Measurements from ENCODE around the gene SAMSN1. TPM values are rescaled to one million over a fixed set of nuclear protein-coding genes. Genes with fewer than 3 reads are reported as not detected.

SAMSN1 gene
- polyA plus RNA-seq, 1 donor (not counting 4 experiments of a cell fraction or from before 2014, with no cell fraction given), result not detected

- H3K36me3 ChIP-seq (ENCODE audit: control insufficient read depth in 2 of 2, extremely low read depth in 1 of 2, insufficient read depth in 2 of 2, low read length in 2 of 2), result no peaks in the 10 kb centered on the region
- H3K4me3 ChIP-seq (ENCODE audit: control insufficient read depth in 2 of 3, extremely low read depth in 1 of 3, insufficient read depth in 2 of 3, low read depth in 1 of 3, low read length in 3 of 3), result no peak overlapping the region
- H3K27me3 ChIP-seq (ENCODE audit: control insufficient read depth, extremely low read depth, insufficient read depth, low read length), result no peaks in the 10 kb centered on the region
- H3K4me2 ChIP-seq (ENCODE audit: control insufficient read depth, extremely low read depth, insufficient read depth, low read depth, low read length), result no peak overlapping the region
- no peak for FAIRE-seq
- no peaks in the 10 kb centered on the region for H4K20me1 ChIP-seq (ENCODE audit: control insufficient read depth, extremely low read depth, insufficient read depth, low read length)
- H3K9me1 ChIP-seq (ENCODE audit: control insufficient read depth, extremely low read depth, insufficient read depth, low read length), result no peaks in the 10 kb centered on the region
- no peak overlapping the region for H2AFZ ChIP-seq (ENCODE audit: control insufficient read depth, low read length)
- no peak overlapping the region for H3K27ac ChIP-seq (ENCODE audit: control insufficient read depth, insufficient read depth, low read length)
- H3K4me1 ChIP-seq (ENCODE audit: control insufficient read depth, extremely low read depth, insufficient read depth, low read length), result no peaks in the 10 kb centered on the region
- dilution Hi-C loops (cut with MboI; ENCODE audit: extremely low pct_ligation_motif_present, low sequenced_read_pairs), result no loop called here
- H3K9me3 ChIP-seq (ENCODE audit: control insufficient read depth, low read depth, low read length), result no peaks in the 10 kb centered on the region
- DNase-seq (ENCODE audit: low read depth, low spot score), result no peak
- H3K79me2 ChIP-seq (ENCODE audit: control insufficient read depth, insufficient read depth, low read length), result no peaks in the 10 kb centered on the region
- TF ChIP-seq EZH2 (IDR thresholded peaks at IDR 0.05; ENCODE audit: low read length), result no peak
- TF ChIP-seq, protein P1, sequence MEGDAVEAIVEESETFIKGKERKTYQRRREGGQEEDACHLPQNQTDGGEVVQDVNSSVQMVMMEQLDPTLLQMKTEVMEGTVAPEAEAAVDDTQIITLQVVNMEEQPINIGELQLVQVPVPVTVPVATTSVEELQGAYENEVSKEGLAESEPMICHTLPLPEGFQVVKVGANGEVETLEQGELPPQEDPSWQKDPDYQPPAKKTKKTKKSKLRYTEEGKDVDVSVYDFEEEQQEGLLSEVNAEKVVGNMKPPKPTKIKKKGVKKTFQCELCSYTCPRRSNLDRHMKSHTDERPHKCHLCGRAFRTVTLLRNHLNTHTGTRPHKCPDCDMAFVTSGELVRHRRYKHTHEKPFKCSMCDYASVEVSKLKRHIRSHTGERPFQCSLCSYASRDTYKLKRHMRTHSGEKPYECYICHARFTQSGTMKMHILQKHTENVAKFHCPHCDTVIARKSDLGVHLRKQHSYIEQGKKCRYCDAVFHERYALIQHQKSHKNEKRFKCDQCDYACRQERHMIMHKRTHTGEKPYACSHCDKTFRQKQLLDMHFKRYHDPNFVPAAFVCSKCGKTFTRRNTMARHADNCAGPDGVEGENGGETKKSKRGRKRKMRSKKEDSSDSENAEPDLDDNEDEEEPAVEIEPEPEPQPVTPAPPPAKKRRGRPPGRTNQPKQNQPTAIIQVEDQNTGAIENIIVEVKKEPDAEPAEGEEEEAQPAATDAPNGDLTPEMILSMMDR (optimal IDR thresholded peaks at IDR 0.05 in 1 of 3, IDR thresholded peaks at IDR 0.05 in 1 of 3, conservative IDR thresholded peaks at IDR 0.05 in 1 of 3; ENCODE audit: extremely low read depth in 1 of 3, insufficient read depth in 2 of 3, low read length in 3 of 3), result no peak
- no peak overlapping the region for H3K9ac ChIP-seq (ENCODE audit: control insufficient read depth, extremely low read depth, insufficient read depth, low read length)
These were observed 23.8 kb upstream of the SAMSN1 start for GRCh38 chr21:14569868-14570267.

GRCh38 chr21:14569026-14569621 is 23.0 kb upstream of the SAMSN1 start:
- no peaks in the 10 kb centered on the region for H3K9me1 ChIP-seq (ENCODE audit: control insufficient read depth, extremely low read depth, insufficient read depth, low read length)
- TF ChIP-seq, protein P1 (optimal IDR thresholded peaks at IDR 0.05 in 1 of 3, IDR thresholded peaks at IDR 0.05 in 1 of 3, conservative IDR thresholded peaks at IDR 0.05 in 1 of 3; ENCODE audit: extremely low read depth in 1 of 3, insufficient read depth in 2 of 3, low read length in 3 of 3), result no peak
- TF ChIP-seq EZH2 (IDR thresholded peaks at IDR 0.05; ENCODE audit: low read length), result no peak
- H3K79me2 ChIP-seq (ENCODE audit: control insufficient read depth, insufficient read depth, low read length), result no peaks in the 10 kb centered on the region
- H3K36me3 ChIP-seq (ENCODE audit: control insufficient read depth in 2 of 2, extremely low read depth in 1 of 2, insufficient read depth in 2 of 2, low read length in 2 of 2), result no peaks in the 10 kb centered on the region
- DNase-seq (ENCODE audit: low read depth, low spot score), result no peak
- no peaks in the 10 kb centered on the region for H3K4me1 ChIP-seq (ENCODE audit: control insufficient read depth, extremely low read depth, insufficient read depth, low read length)
- H3K9ac ChIP-seq (ENCODE audit: control insufficient read depth, extremely low read depth, insufficient read depth, low read length), result no peak overlapping the region
- FAIRE-seq, result no peak
- H2AFZ ChIP-seq (ENCODE audit: control insufficient read depth, low read length), result no peak overlapping the region
- no peak overlapping the region for H3K4me2 ChIP-seq (ENCODE audit: control insufficient read depth, extremely low read depth, insufficient read depth, low read depth, low read length)
- no peaks in the 10 kb centered on the region for H3K9me3 ChIP-seq (ENCODE audit: control insufficient read depth, low read depth, low read length)
- H4K20me1 ChIP-seq (ENCODE audit: control insufficient read depth, extremely low read depth, insufficient read depth, low read length), result no peaks in the 10 kb centered on the region
- dilution Hi-C loops (cut with MboI; ENCODE audit: extremely low pct_ligation_motif_present, low sequenced_read_pairs), result no loop called here
- H3K27ac ChIP-seq (ENCODE audit: control insufficient read depth, insufficient read depth, low read length), result no peak overlapping the region
- no peaks in the 10 kb centered on the region for H3K27me3 ChIP-seq (ENCODE audit: control insufficient read depth, extremely low read depth, insufficient read depth, low read length)
- H3K4me3 ChIP-seq (ENCODE audit: control insufficient read depth in 2 of 3, extremely low read depth in 1 of 3, insufficient read depth in 2 of 3, low read depth in 1 of 3, low read length in 3 of 3), result no peak overlapping the region

Measured in keratinocyte (primary cell).